A204.1 (cell line): ENCODE results near the gene RBM47.
"Not testable (repeated sequence)": the region's sequence is repeated elsewhere in the genome, so short reads cannot be mapped to it uniquely, and the experiment has no call there.

ENCODE experiments used
- FAIRE-seq: peaks from 2 replicates; lab custom pipeline; 2012; peaks lifted over from hg19 to GRCh38; lab: Jason Lieb, UNC

Gene RBM47

DNA sequence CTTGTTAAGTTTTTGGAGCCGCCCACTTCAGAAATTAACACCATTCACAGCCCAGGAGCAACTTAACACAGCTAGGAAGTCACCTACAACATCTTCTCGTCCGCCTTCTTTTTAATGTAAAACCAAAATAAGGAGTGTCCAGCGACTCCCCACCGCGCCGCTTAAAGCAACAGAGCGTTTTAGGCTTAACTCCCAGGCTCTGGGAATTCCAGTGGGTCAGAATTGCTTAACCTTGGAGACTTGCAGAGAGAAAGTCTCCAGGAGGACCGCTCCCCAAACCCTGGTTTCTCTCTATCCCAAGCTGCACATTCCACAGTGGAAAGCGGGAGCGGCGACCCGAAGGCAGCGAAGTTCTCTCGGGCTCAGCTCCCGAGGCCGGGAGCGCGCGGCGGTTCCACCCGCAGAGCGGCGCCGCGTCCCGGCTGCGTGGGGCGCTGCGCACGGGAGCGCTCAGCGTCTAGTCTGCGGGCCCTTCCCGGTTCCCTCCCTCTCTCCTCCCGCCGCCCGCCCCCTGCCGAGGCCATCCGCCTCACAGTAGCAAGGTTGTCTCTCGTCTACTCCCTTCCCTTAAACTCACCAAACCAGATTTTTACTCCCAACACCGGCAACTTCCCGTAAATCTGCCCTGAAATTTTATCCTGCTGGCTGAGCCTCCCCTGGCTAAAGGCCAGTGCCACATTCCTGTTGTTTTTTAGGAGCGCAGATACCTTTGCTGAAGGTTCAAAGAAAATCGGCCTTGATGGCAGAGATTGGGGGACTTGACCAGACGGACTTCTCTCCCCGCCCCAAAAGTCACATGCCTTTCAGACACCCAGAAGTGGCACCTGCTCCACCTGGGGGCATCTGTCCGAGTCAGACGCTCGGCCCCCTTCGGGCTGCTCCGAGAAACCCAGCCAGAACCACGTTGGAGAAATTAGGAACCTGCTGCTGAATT is at the start of gene RBM47:
RBM47 (minus strand) TSS at position 464 of the 934 bp plus-strand sequence. CDS start 190,971 bp downstream, outside the sequence.
- no peak for FAIRE-seq

GRCh38 chr4:40678421-40678820 is 48.8 kb upstream of the RBM47 start:
- no peak for FAIRE-seq

DNA sequence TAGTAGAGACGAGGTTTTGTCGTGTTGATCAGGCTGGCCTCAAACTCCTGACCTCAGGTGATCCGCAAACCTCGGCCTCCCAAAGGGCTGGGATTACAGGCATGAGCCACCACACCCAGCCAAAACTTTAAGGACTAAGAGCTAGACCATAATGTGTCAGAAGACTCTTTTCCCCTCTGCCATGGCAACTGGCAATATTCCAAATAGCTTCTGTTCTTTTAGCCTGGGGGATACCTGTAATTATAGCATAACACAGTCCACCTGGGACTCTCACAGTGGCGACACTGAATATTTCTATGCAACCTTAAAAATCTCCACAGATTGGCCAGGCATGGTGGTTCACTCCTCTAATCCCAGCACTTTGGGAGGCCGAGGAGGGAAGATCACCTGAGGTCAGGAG is 45.5 kb upstream of the RBM47 start:
- no peak for FAIRE-seq

GRCh38 chr4:40672528-40673522 is 43.2 kb upstream of the RBM47 start:
- FAIRE-seq: no peak

DNA sequence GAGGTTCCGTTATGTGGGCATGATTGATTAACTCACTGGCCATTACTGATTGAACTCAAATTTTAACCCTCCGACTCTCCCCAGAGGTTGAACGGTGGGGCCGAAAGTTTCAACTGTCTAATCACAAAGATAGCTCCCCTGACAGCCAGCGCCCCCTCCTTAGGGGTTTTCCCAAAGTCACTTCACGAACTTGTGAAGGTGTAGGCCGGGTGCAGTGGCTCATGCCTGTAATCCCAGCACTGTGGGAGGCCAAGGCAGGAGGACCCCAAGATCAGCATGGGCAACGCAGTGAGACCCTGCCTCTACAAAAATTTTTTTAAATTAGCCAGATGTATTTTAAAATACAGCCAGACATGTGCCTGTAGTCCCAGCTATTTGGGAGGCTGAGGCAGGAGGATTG is 39.8 kb upstream of the RBM47 start:
- FAIRE-seq: no peak

- FAIRE-seq: no peak
These were observed 36.2 kb upstream of the RBM47 start for GRCh38 chr4:40665842-40666241.

DNA sequence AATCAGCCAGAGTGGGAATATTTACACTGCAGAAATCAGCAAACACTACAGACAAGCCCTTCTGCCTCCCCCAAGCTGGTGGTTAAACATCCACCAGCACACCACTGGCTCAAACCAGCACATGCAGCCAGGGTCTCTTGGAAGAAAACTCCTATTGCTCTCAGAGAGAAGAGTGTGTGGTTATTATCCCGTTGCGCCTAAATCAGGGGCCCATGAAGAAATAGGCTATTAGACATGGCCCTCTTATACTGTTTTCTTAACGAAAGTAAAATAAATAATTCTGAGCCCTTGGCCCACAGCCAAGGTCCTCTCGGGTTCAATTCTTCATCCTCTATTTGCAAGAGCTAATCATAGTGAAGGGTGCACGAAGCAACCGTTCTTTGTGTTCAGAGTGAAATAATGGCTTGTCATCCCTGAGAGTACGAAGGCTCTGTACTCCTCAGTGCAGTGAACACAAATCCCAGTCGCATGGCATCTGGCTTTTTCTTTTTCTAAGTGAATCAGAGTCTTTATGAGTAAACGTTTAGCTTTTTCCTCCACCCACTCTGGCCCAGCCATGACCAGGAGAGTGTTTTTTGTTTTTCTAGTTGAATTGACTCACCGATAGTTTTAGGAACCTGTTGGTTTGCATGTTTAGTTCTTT is 33.4 kb upstream of the RBM47 start:
- FAIRE-seq: no peak

DNA sequence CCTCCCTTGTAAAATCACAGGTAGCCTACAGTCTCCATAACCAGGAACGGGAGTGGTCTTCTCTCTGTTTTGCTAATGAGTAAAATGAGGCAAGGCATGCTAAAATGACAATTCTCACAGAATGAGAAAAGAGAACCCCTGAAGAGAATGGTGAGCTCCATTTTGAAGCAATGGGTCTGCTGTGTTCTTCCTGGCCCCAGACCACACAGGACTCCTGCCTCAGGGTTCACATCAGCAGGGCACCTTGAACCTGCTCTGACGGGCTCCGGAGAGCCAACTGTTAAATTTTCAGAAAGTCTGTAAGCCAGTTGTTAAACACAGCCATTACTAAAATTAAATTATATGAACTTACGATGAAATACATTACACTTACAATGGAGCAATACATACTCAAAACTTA is 32.1 kb upstream of the RBM47 start:
- no peak for FAIRE-seq

DNA sequence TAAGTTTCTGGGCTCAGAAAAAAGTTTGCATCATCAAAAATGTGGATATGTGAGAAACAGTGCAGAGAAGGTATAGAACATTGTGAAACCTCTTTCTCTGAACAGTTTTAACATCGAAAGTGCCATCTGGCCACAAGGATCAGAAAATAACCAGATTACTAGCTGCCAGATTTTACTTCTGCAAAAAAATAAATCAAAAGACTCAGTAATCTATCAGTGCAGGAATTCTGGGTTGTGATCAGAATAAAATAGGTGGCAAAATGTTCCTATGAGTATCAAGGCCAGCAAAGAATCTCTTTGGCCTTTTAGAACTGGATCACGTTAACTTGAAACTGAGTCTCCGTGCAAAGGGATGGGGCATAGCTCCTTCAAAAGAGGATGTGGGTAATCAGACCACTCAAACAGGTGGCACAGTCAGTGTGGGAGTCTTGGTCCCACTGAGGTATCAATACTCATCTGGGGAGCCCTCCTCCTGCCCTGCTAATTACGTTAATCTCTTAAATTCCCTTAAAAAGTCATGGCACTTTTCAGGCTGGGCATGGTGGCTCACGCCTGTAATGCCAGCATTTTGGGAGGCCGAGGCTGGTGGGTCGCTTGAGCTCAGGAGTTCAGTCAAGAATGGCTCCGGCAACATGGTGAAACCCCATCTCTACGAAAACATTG is 26.7 kb upstream of the RBM47 start:
- no peak for FAIRE-seq

- FAIRE-seq: no peak
These were observed 21.6 kb upstream of the RBM47 start for GRCh38 chr4:40651280-40651679.

DNA sequence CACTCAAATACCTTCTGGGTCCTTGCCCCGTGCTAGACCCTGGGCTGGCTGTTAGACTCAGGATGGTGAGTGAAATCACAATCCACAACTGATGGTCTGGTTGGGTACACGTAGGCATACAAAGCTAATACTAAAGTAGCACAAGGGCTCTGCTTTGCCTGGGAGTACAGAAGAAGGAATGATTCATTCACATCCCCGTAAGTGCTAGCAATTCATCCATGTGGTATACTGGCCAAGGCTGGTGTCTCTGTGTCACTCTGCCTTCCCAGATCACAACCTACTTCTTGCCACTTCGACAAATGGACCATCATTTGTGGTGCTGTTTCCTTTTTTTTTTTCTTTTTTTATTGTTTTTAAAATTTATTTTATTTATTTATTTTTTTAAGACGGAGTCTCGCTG is 19.7 kb upstream of the RBM47 start:
- FAIRE-seq: no peak

DNA sequence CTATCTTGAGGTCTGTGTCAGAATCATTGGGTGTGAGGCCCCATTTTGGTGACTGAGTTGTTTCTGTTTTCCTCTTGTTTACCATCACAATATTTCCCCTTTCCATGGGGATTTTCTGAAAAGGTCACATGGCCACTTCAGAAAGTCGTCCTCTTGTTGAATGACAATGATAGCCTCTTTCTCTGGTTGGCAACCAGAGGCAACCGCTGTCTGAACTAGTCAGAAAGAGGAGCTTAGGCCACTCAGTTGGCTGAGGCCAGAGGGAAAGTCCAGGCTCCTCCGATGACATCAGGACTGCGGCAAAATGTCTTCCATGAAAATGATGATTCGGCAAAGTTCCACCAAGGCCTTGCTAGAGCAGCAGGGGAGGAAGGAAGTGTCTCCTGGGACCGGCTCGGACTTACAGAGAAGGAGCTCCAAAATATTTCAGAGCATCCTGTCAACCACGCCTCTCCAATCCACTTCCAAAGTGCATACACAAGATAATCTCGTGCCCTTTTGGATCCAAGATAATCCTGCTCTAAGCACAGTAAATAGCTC is 19.1 kb upstream of the RBM47 start:
- FAIRE-seq: no peak

DNA sequence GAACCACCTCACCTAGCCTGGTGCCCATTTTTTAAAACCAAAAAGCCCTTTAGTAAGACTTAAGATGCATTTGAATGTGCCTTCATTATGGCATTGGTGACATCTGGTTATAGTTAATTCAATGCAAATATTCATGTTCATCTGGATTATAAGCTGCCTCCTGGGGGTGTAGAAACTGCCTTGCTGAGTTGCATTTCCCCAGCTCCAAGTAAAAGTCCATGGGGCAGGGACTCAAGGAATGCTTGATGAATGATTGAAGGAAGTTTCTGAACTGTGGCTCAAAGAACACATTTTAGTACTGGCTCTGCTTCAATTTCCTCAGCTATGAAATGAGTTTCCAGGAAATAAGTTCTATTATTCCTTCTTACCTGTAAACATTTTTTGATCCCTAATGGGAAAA is 18.5 kb upstream of the RBM47 start:
- no peak for FAIRE-seq

DNA sequence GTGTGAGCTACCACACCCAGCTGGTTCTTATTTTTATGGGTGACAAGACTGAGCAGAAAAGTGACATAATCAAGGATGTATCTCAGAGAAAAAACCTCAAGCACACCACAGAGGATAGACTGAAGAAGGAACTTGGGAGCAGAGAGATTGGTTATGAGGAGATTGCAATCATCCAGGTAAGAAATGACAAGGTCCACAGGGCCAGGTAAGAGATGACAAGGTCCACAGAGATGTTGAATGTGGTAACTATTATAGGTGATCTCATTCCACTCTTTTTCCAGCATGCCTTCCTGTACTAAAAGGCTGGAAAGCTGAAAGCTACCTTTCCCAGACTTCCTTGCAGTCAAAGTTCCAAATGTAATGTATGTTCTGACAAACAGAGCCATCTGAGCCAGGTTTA is 15.9 kb upstream of the RBM47 start:
- FAIRE-seq: no peak

DNA sequence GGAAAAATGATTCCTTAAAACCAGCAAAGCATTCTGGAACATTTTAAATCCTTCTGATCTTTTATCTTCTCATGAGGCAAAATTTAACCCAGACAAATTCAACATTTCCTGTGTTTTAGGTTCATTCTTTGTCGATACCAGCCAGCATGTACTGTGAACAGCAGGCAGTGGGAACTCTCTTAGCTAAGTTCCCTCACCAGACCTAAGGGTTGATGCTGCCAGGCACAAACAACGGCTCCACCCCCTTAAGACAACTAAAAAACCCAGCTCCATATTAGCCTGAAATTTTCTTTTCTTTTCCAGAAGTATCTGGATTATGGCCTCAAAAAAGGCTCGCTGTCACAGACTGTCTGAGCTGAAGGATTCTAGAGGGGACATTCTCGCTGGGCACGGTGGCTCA is 2.4 kb upstream of the RBM47 start:
- FAIRE-seq: no peak

GRCh38 chr4:40630335-40631021 is 814 bp upstream of the RBM47 start:
- no peak for FAIRE-seq

DNA sequence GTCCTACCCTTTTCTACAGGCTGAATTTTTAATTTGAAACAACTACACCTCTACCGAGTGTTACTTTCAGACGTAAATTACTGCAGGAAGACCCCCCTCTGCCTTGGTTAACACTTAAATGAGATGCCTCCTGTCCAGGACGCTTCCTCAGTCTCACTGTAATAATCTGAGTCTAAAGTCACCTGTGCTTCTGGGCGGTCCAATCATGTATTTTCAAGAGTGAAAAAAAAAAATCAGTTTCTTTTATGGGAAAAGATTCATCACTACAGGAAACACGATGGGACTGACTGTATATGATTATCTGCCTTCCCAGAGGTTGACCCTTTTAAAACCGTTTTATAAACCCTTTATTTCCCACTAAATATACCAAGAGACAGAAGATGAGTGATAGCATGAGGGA is 776 bp downstream of the RBM47 start:
- no peak for FAIRE-seq

DNA sequence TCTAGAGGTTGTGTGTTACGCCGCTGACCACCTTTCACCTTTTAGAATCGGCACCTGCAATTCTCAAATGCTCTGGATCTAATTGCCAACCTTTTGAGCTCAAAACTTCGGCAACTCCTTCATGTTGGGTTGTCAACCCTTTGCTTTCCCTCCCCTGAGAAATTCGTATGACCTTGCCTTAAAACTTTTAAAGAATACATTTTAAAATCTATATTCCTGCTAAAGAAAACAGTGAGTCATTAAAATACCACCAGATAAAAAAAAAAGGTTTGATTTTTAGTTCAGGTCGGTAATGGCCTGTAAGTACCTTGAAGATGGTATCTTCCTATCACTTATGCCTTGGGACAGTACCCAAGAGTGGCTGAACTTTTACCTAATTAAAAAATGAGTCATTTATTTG is 1.3 kb downstream of the RBM47 start:
- FAIRE-seq: not testable (repeated sequence)

DNA sequence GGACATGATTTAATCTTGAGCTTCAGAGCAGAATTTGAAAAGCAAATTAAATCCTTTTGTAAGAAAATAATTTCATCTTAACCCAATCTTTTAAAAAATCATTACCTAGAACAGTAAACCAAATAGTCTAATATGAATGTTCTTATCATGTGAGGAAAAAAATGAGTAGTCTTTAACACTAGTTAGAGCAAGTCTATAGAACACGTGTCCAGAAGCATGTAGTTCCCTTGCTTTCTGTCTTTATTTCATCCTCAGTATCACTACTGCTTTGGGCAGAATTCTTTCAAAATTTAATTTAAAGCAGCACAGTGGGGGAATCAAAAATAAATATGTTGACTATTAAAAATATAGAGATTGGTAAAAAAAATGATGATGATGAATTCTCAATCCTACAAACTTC is 2.1 kb downstream of the RBM47 start:
- no peak for FAIRE-seq

DNA sequence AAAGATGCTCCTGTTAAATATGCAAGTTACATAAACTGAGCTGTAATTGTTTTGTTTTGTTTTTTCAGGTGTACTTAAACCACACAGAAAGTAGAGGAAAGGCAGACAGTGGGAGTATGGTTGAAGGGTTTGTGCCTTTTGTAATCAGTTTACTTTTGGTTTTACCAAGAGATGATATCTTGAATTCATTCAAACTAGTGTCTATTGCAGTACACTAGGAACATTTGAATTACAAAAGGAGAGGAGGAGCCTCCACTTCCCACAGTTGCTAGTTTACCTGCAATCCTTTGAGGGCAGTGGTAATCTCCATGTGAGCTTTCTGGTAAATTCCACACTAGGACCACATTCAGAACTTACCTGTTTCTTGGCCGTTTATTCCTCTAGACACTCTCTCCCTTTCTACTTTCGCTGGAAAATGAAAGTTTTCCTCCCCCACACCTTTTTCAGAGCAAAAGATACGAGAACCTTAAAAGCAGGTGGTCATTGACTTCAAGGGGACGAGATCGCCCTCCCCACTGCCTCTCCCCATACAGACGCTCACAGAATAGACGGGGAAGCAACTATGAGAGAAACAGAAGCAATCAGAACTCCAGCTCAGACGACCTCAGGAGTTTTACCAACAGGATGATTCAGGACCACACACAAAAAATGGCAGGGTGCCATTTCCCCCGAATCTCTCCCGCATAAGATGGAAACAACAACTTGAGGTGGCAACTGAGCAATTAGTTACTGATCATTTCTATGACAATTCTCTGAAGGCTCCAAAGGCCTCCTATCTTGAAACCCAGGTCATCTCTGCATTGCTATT is 3.3 kb downstream of the RBM47 start:
- no peak for FAIRE-seq
